K562 (cell line): Measurements from ENCODE around the gene KLHDC10. TPM values are rescaled to one million over a fixed set of nuclear protein-coding genes. Genes with fewer than 3 reads are reported as not detected.
A peak's percentile ranks its signal among the peaks of the same experiment; 100 is the strongest.

Source experiments
- BCOR ChIP-seq: fragments of 450-650 bp; IDR thresholded peaks from 2 replicates; pipeline ENCODE4 v1.6.1; 2016
- BMI1 ChIP-seq: fragments of 150-350 bp; IDR thresholded peaks from 2 replicates; pipeline ENCODE4 v1.6.1; 2014; ENCODE audit warnings: low read length
- CBX8 ChIP-seq: fragments of 200-600 bp; sonication (generic); IDR thresholded peaks from 2 replicates; pipeline ENCODE4 v1.6.1; 2012; ENCODE audit warnings: borderline replicate concordance, mixed run types, low read depth, mild to moderate bottlenecking, moderate library complexity, mixed read lengths, low read length, control low read depth, inconsistent platforms; ENCODE audit not compliant: poor library complexity, severe bottlenecking; ENCODE audit errors: extremely low read depth
- CREM ChIP-seq: IDR thresholded peaks from 2 replicates; pipeline ENCODE4 v1.6.1; 2014; ENCODE audit warnings: antibody characterized with exemption, low read depth
- CTBP1 ChIP-seq: fragments of 450-650 bp; IDR thresholded peaks from 2 replicates; pipeline ENCODE4 v1.6.1; 2016; ENCODE audit warnings: borderline replicate concordance
- DPF2 ChIP-seq: fragments of 450-650 bp; IDR thresholded peaks from 2 replicates; pipeline ENCODE4 v1.6.1; 2016
- FOXK1 ChIP-seq: sonication (generic); formaldehyde crosslinking; IDR thresholded peaks from 2 replicates; pipeline ENCODE4 v1.8.0; 2022; ENCODE audit warnings: missing genetic modification reagents, mild to moderate bottlenecking, borderline replicate concordance
- GABPB1 ChIP-seq: sonication (generic); formaldehyde crosslinking; IDR thresholded peaks from 2 replicates; pipeline ENCODE4 v1.8.0; 2022; ENCODE audit warnings: mild to moderate bottlenecking, missing genetic modification reagents
- GTF3C2 ChIP-seq: IDR thresholded peaks from 3 replicates; pipeline ENCODE4 v1.6.1; 2011; ENCODE audit warnings: borderline replicate concordance, mild to moderate bottlenecking, moderate library complexity; ENCODE audit not compliant: insufficient read length; ENCODE audit errors: extremely low read depth
- HMG20B ChIP-seq: fragments of 250-450 bp; sonication (Bioruptor Pico); IDR thresholded peaks from 2 replicates; pipeline ENCODE4 v1.5.0; 2021; ENCODE audit warnings: mild to moderate bottlenecking
- KLF16 ChIP-seq: IDR thresholded peaks from 2 replicates; pipeline ENCODE4 v1.6.1; 2016; ENCODE audit warnings: antibody characterized with exemption
- LEF1 ChIP-seq: fragments of 450-650 bp; IDR thresholded peaks from 2 replicates; pipeline ENCODE4 v1.6.1; 2016; ENCODE audit warnings: mild to moderate bottlenecking
- MCM7 ChIP-seq, 2 experiments: fragments of 450-650 bp; IDR thresholded peaks; 2 replicates each; pipeline ENCODE4 v1.6.1; 2016 to 2018
- SAFB2 ChIP-seq: fragments of 200-400 bp; formaldehyde crosslinking; IDR thresholded peaks from 2 replicates; pipeline ENCODE4 v1.6.1; 2018; ENCODE audit warnings: borderline replicate concordance, low read length, low read depth, moderate library complexity; ENCODE audit not compliant: severe bottlenecking
- STAT5B ChIP-seq: fragments of 250-450 bp; sonication (Bioruptor Pico); IDR thresholded peaks from 2 replicates; pipeline ENCODE4 v1.8.0; 2021; ENCODE audit warnings: mild to moderate bottlenecking, inconsistent platforms
- THAP12 ChIP-seq: fragments of 250-450 bp; sonication (Bioruptor Pico); IDR thresholded peaks from 2 replicates; pipeline ENCODE4 v1.9.0; 2021; ENCODE audit warnings: mild to moderate bottlenecking, inconsistent platforms
- ZNF274 ChIP-seq: IDR thresholded peaks from 2 replicates; pipeline ENCODE4 v1.6.1; 2011; ENCODE audit warnings: low read depth, mild to moderate bottlenecking, low read length, moderate library complexity, borderline replicate concordance
- ZNF395 ChIP-seq: fragments of 200-800 bp; sonication (Bioruptor generic); IDR thresholded peaks from 2 replicates; pipeline ENCODE4 v1.6.1; 2017; ENCODE audit warnings: missing genetic modification characterization, missing compliant biosample characterization
- ZNF551 ChIP-seq: fragments of 250-450 bp; sonication (Bioruptor Pico); IDR thresholded peaks from 2 replicates; pipeline ENCODE4 v1.5.0; 2021; ENCODE audit warnings: mild to moderate bottlenecking, moderate library complexity
- ZNF695 ChIP-seq: fragments of 450-650 bp; formaldehyde crosslinking; IDR thresholded peaks from 2 replicates; pipeline ENCODE4 v1.4.0; 2020; ENCODE audit warnings: mild to moderate bottlenecking, moderate library complexity
- ZNF764 ChIP-seq: fragments of 250-450 bp; sonication (Bioruptor Pico); IDR thresholded peaks from 2 replicates; pipeline ENCODE4 v1.4.0; 2020; ENCODE audit warnings: low read depth, mild to moderate bottlenecking, moderate library complexity
- polyA plus RNA-seq, 8 experiments: library from polyadenylated mRNA; depleted of rRNA in 4 of 8; stranded (reverse) in 5 of 8; unstranded in 3 of 8; fragments of >200 nt; fragmentation: Nextera tagmentation in 2 of 8; fragmentation: Illumina TruSeq in 1 of 8; extraction: Ambion mirVana in 2 of 8; extraction: Trizol in 1 of 8; gene quantifications; 2 replicates each; pipeline versions ENCODE4 v1.2.1 to v1.2.3, GENCODE V29; 2011 to 2014; ENCODE audit warnings: inconsistent platforms in 1 of 8, missing spikeins in 1 of 8
- total RNA-seq, 7 experiments: library from RNA; depleted of rRNA in 6 of 7; stranded (reverse); fragments of >200 nt in 6 of 7; fragmentation: Illumina TruSeq in 2 of 7; extraction: Trizol in 2 of 7; gene quantifications; 2 replicates each; pipeline versions ENCODE4 v1.2.1 to v1.2.3, GENCODE V29; 2011 to 2021; ENCODE audit warnings: low replicate concordance in 1 of 7

KLHDC10 gene
- total and polyA plus RNA-seq, 9 of the 15 experiments (the other 6 are each of a cell fraction or from before 2014, with no cell fraction given), result 9.8 to 80.5 (median 31.4) TPM

GRCh38 chr7:130071701-130072622 is 1.6 kb downstream of the KLHDC10 start (continued):
- TF ChIP-seq THAP12 (no peak), HMG20B (CRISPR knock-in tag) (no peak), CTBP1 (no peak), CBX8 (no peak), FOXK1 (CRISPR knock-in tag) (no peak), GABPB1 (CRISPR knock-in tag) (0 out of 2 replicates have a peak, but pooled peaks have one; percentile 32), SAFB2 (no peak), GTF3C2 (no peak), KLF16 (no peak), MCM7 (IDR thresholded peaks at IDR 0.05) (no peak), BMI1 (0 out of 2 replicates have a peak, but pooled peaks have one; percentile 13), ZNF274 (no peak), ZNF695 (CRISPR knock-in tag) (no peak), DPF2 (peak; percentile 57), ZNF551 (CRISPR knock-in tag) (no peak), ZNF764 (CRISPR knock-in tag) (no peak), ZNF395 (CRISPR knock-in tag) (0 out of 2 replicates have a peak, but pooled peaks have one; percentile 19), STAT5B (CRISPR knock-in tag) (no peak), LEF1 (no peak; the same call in 1 of the 2 replicates), CREM (peak; percentile 51; the same call in 1 of the 2 replicates), BCOR (no peak)
